Osteocyte (in vitro differentiated cells): ENCODE data around the gene LGALS7. TPM values are rescaled to one million over a fixed set of nuclear protein-coding genes. Genes with fewer than 3 reads are reported as not detected.

Experiments used
- DNase-seq: peaks from one replicate; pipeline ENCODE4 v3.0.0; 2021; ENCODE audit warnings: mixed read lengths; ENCODE audit not compliant: unreplicated experiment; ENCODE audit errors: extremely low spot score
- H3K27ac Mint-ChIP-seq: one replicate; pipeline ENCODE4 v1.8.0; 2021; ENCODE audit warnings: mild to moderate bottlenecking, mixed read lengths; ENCODE audit not compliant: unreplicated experiment
- H3K27me3 Mint-ChIP-seq: one replicate; pipeline ENCODE4 v1.8.0; 2021; ENCODE audit warnings: mixed read lengths; ENCODE audit not compliant: unreplicated experiment
- H3K36me3 Mint-ChIP-seq: one replicate; pipeline ENCODE4 v1.8.0; 2021; ENCODE audit warnings: mixed read lengths; ENCODE audit not compliant: unreplicated experiment
- H3K4me1 Mint-ChIP-seq: one replicate; pipeline ENCODE4 v1.8.0; 2021; ENCODE audit warnings: mixed read lengths; ENCODE audit not compliant: unreplicated experiment
- H3K4me3 Mint-ChIP-seq: one replicate; pipeline ENCODE4 v1.8.0; 2021; ENCODE audit warnings: mild to moderate bottlenecking, moderate library complexity, mixed read lengths; ENCODE audit not compliant: unreplicated experiment
- H3K9me3 Mint-ChIP-seq: one replicate; pipeline ENCODE4 v1.8.0; 2021; ENCODE audit warnings: mixed read lengths; ENCODE audit not compliant: unreplicated experiment
- CTCF ChIP-seq: fragments of 200-600 bp; sonication (generic); IDR thresholded peaks from 2 replicates; pipeline ENCODE4 v1.5.0; 2021; ENCODE audit warnings: antibody characterized with exemption, mild to moderate bottlenecking, moderate library complexity
- total RNA-seq: library from RNA; stranded (reverse); gene quantifications from 2 replicates; pipeline ENCODE4 v1.2.1, GENCODE V29; 2021

Gene LGALS7
- total RNA-seq, 1 donor from 2014 or later = not detected

- Mint-ChIP-seq H3K27ac (no peak overlapping the region), H3K9me3 (no peaks in the 10 kb centered on the region), H3K36me3 (peaks cover 18% of the 10 kb centered on the region), H3K27me3 (no peaks in the 10 kb centered on the region), H3K4me1 (peaks cover 37% of the 10 kb centered on the region), H3K4me3 (no peak overlapping the region)
- no peak for DNase-seq
- no peak for TF ChIP-seq CTCF
Observed at GRCh38 chr19:38722947-38723605, 50.2 kb downstream of the LGALS7 start.

- H3K36me3 Mint-ChIP-seq = peaks cover 18% of the 10 kb centered on the region
- TF ChIP-seq CTCF = no peak
Observed at GRCh38 chr19:38721979-38722773, 51.1 kb downstream of the LGALS7 start.

DNA sequence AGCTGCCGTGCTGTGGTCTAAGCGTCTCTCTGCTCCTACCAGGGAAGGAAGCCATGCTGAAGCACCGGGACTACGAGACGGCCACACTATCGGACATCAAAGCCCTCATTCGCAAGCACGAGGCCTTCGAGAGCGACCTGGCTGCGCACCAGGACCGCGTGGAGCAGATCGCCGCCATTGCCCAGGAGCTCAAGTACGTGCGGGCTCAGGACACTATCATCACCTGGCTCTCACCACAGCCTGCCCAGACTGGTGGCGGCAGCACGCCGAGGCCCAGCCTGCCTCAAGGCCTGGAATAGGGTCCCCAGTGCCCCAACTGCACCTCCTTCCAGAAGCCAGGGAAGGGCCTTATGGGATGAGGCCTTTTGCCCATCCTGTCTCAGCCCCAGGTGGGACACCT lies 51.8 kb downstream of the LGALS7 start:
- no peak for DNase-seq
- no peak for TF ChIP-seq CTCF
- Mint-ChIP-seq H3K27me3 (no peaks in the 10 kb centered on the region), H3K27ac (peak overlapping the region; percentile 83), H3K4me1 (peaks cover 37% of the 10 kb centered on the region), H3K36me3 (peaks cover 18% of the 10 kb centered on the region), H3K9me3 (no peaks in the 10 kb centered on the region), H3K4me3 (no peak overlapping the region)

More at GRCh38 chr19:38721979-38722773, 51.1 kb downstream of the LGALS7 start:
- no peak overlapping the region for H3K4me3 Mint-ChIP-seq
- H3K27ac Mint-ChIP-seq = peak overlapping the region; percentile 83
- no peaks in the 10 kb centered on the region for H3K27me3 Mint-ChIP-seq
- H3K9me3 Mint-ChIP-seq = no peaks in the 10 kb centered on the region
- no peak for DNase-seq
- peaks cover 37% of the 10 kb centered on the region for H3K4me1 Mint-ChIP-seq

Other genes with a start within 250 kb of the LGALS7 start
- gene MAP4K1, start 155.6 kb downstream of the LGALS7 start, total RNA-seq = 2.1 and 3.1 TPM in 2 replicates
- gene EIF3K, start 154.3 kb downstream of the LGALS7 start, total RNA-seq = 258 and 262 TPM in 2 replicates
- gene ACTN4, start 125.9 kb downstream of the LGALS7 start, total RNA-seq = 525 and 560 TPM in 2 replicates
- not detected in 2 replicates for gene CAPN12, start 29.0 kb downstream of the LGALS7 start, total RNA-seq
- gene LGALS7B, start 15.7 kb upstream of the LGALS7 start, total RNA-seq = not detected in 2 replicates
- 0.31 TPM in 1 of 2 replicates, not detected in the other for gene LGALS4, start 39.4 kb upstream of the LGALS7 start, total RNA-seq
- gene ECH1, start 58.3 kb upstream of the LGALS7 start, total RNA-seq = 83.6 and 99.1 TPM in 2 replicates
- 262 and 277 TPM in 2 replicates for gene HNRNPL, start 76.5 kb upstream of the LGALS7 start, total RNA-seq
- gene RINL, start 104.8 kb upstream of the LGALS7 start, total RNA-seq = 0.55 TPM in 1 of 2 replicates, not detected in the other
- 70.2 and 72.4 TPM in 2 replicates for gene SIRT2, start 126.1 kb upstream of the LGALS7 start, total RNA-seq
- gene NFKBIB, start 126.5 kb upstream of the LGALS7 start, total RNA-seq = 18.0 and 18.7 TPM in 2 replicates
- gene CCER2, start 138.7 kb upstream of the LGALS7 start, total RNA-seq = 0.43 TPM in 1 of 2 replicates, not detected in the other
- 25.0 and 26.7 TPM in 2 replicates for gene SARS2, start 157.2 kb upstream of the LGALS7 start, total RNA-seq
- 29.3 and 30.7 TPM in 2 replicates for gene MRPS12, start 157.4 kb upstream of the LGALS7 start, total RNA-seq
- 41.3 and 44.9 TPM in 2 replicates for gene FBXO17, start 202.2 kb upstream of the LGALS7 start, total RNA-seq